Measurements from ENCODE around the gene BMS1.
"Not testable (repeated sequence)": the region's sequence is repeated elsewhere in the genome, so short reads cannot be mapped to it uniquely, and the experiment has no call there.

Gene BMS1

GRCh38 chr10:42866115-42866995, 83.8 kb downstream of the BMS1 start:
- DNase-seq = peak; percentile 74

DNA sequence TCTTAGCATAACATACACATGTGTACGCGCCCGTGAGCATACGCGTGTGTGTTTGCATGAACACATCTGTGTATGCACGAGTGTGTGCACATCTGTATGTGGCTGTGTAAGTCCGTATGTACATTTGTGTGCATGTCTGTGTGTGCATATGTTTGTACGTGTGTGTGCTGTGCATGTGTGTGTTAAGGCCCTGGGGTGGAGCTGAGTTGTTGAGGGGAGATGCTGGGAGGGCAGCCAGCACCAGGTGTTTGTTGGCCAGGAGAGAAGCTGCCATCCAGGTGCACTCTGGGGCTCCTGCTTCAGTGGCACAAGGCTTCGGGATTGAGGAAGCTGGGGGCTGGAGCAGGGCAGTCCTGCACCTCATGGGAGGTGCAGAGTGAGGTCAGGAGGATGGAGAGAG, 85.0 kb downstream of the BMS1 start:
- DNase-seq = no peak

- DNase-seq = no peak
Measured at GRCh38 chr10:42868530-42868929, 85.9 kb downstream of the BMS1 start.

DNA sequence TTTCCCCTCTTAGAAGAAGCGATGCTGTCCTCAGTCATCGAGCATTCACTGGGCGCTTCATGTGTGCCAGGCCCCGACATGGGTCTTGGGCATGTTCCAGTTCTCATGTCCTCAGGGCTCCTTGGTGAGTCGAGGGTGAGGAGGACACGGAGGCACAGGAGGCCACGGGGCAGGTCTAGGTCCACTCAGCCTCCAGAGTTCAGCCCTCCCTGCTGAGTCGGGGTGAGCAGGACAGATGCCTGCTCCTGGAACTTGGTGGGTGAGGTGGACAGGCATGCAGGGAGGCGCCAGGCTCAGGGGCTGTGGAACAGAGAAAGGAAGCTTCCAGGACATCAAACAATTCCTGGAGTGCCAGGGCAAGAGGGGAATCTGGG, 87.4 kb downstream of the BMS1 start:
- DNase-seq = no peak

GRCh38 chr10:42871138-42871641, 88.6 kb downstream of the BMS1 start:
- not testable (repeated sequence) for DNase-seq

DNA sequence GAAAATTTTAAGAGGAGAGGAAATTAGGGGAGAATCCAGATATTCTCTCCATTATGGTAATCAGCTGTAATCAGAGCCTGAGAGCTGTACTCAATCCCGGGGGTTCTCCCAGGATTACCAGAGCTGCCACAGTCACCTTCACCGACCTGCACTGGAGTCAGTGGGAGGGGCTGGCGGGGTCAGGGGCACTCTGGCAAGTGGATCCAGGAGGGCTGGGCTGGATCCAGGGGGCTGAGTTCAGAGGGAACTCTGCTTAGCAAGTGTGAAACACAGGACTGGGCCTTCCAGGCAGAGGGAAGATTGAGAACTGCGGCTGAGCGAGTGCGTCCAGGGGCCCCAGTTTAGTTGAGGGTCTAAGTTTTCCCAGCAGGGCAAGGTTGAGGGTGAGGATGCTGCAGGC, 89.2 kb downstream of the BMS1 start:
- no peak for DNase-seq

DNA sequence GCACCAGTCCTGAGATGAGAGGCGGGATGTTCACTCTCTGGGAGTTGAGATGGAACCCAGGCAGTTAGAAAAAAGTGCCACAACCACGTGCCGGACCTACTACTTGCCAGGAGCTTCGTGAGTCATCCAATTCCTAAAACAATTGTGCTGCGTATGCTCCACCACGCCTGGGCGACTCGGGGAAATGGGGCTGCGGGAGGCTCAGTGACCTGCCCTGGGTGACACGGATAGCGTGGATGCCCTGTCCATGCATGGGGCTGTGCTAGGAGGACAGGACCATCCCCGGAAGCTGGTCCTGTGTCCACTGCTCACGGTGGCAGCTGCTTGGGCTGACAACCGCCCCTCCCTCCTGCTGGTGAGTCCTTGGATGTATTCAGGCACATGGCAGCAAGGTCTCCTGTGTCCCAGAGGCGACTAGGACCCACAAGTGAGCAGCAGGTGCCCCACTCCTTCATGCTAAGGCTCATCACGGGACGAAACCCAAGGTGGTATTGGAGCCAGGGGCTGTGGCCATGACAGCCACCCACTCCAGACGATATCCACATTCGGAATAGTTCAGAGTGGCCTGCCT, 90.4 kb downstream of the BMS1 start:
- DNase-seq = no peak

- no peak for DNase-seq
Measured at GRCh38 chr10:42874713-42875387, 92.3 kb downstream of the BMS1 start.

DNA sequence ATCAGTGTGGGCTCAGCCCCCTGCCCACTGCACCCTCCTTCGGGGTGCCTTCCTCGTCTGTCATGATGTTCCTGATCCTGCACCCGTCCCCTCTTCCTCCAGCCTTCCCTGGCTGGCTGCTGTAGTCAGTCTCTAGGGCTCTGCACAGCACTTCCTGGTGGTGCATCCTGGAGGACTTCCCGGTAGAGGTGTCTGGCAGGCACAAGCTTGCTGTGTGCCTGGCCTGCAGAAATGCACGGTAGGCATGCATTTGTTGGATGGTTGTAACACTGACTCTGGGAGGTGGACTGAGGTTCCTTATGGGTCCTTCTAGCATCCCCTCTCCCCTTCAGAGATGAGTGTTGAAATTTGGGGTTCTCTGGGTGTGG, 92.8 kb downstream of the BMS1 start:
- no peak for DNase-seq

DNA sequence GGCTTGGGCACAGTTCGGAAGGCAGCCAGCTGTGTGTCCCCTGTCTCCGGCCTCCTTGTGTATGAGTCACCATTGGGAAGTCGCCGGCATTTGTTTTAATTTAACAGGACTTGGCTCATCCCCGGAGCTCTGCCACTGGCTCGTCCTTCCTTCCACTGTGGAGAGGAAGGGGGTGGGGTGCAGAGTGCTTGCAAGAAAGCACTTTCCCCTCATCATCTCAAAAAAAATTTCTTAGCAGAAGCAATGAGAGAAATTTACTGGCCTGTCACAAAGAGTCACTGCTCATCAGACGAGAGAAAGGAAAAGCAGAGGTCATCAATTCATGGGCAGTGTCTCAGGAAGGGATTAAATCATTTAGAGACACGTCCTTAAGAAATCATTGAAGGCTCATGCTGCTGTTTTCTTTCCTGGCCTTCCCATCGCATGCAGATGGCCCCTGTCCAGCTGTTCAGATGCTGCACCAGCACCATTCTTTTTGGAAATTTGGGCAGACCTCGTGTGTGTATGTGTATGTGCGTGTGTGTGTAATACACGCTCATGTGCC, 93.3 kb downstream of the BMS1 start:
- peak; percentile 23 for DNase-seq

DNA sequence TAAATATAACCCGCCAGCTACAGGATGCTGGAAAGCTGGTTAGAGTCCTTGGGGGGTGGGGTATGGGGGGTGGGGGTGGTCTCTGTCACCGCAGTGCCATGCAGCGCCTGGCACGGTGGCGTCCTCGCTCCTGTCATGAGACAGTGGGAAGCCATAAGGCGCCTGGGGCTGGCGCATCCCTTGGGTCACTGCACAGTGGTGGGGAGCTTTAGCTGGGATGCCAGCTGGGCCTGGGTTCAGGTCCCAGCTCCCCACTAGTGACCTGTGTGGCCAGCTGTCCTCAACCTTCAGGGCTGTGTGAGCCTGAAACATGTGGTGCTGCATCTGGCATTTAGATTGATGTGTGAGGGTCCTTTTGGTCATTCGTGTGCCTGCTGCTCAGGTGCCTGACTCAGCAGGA, 93.9 kb downstream of the BMS1 start:
- DNase-seq = no peak

GRCh38 chr10:42876945-42877344, 94.3 kb downstream of the BMS1 start:
- DNase-seq = no peak

GRCh38 chr10:42877496-42878030, 95.0 kb downstream of the BMS1 start:
- DNase-seq = no peak

GRCh38 chr10:42878134-42878820, 95.7 kb downstream of the BMS1 start:
- no peak for DNase-seq

DNA sequence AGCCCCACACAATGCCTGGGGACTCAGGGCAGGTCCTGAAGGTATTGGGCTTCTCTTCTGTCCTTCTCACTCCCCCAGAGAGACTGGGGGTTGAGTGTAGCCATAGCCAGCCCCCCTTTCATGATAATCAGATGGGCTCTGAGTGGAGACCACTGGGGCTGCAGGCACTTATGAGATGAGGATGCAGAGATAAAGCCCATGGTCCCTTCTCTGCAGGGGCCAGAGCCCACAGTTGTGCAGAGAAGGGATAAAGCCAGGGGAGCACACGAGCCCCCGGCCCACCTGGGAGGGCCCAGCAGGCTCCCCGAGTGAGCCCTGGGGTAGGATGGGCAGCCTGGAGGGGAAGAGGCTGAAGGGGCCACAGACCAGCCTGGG, 96.2 kb downstream of the BMS1 start:
- DNase-seq = no peak

GRCh38 chr10:42879380-42880254, 97.0 kb downstream of the BMS1 start:
- DNase-seq = no peak

DNA sequence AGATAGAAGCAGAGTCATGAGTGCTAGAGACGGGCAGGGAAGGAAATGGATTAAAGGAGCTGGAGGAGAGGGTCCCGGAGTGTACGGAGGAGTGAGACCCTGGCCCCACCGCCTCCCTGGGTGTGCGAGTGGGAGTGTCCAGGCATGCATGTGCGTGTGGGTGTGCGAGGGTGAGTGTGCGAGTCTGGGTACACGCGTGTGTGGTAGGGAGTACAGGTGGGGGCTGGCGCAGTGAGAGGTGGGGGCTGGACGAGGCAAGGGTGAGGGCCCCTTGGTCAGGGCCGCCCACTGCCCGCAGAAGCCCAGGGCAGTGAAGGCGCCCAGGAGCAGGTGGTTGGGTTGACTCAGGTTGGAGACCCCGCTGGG, 97.6 kb downstream of the BMS1 start:
- no peak for DNase-seq

- no peak for DNase-seq
Measured at GRCh38 chr10:42882597-42882996, 100.0 kb downstream of the BMS1 start.
